ENCODE results near the gene TCHP.
A peak's percentile ranks its signal among the peaks of the same experiment; 100 is the strongest.
"Not testable (repeated sequence)": the region's sequence is repeated elsewhere in the genome, so short reads cannot be mapped to it uniquely, and the experiment has no call there.

TCHP gene

GRCh38 chr12:109879351-109880042 is 20.6 kb upstream of the TCHP start:
- DNase-seq (ENCODE audit: low read depth) = no peak

GRCh38 chr12:109880043-109880931 is 19.8 kb upstream of the TCHP start, which contains the start of gene GLTP:
Gene GLTP, minus strand, starts transcription at chr12:109880541. Its CDS starts 167 bp downstream, at chr12:109880374.
- peak; percentile 83 for DNase-seq (ENCODE audit: low read depth)

GRCh38 chr12:109880938-109881337 is 19.1 kb upstream of the TCHP start:
- no peak for DNase-seq (ENCODE audit: low read depth)

- no peak for DNase-seq (ENCODE audit: low read depth)
These were observed 18.3 kb upstream of the TCHP start for GRCh38 chr12:109881752-109882151.

- no peak for DNase-seq (ENCODE audit: low read depth)
These were observed 16.6 kb upstream of the TCHP start for GRCh38 chr12:109883461-109883860.

- no peak for DNase-seq (ENCODE audit: low read depth)
These were observed 14.5 kb upstream of the TCHP start for GRCh38 chr12:109885616-109886015.

GRCh38 chr12:109888179-109889020 is 11.7 kb upstream of the TCHP start:
- DNase-seq (ENCODE audit: low read depth) = no peak

GRCh38 chr12:109890620-109891170 is 9.4 kb upstream of the TCHP start:
- no peak for DNase-seq (ENCODE audit: low read depth)

GRCh38 chr12:109891731-109892130 is 8.3 kb upstream of the TCHP start:
- not testable (repeated sequence) for DNase-seq (ENCODE audit: low read depth)

GRCh38 chr12:109892165-109892715 is 7.8 kb upstream of the TCHP start:
- no peak for DNase-seq (ENCODE audit: low read depth)

- DNase-seq (ENCODE audit: low read depth) = no peak
These were observed 7.3 kb upstream of the TCHP start for GRCh38 chr12:109892748-109893147.

- DNase-seq (ENCODE audit: low read depth) = no peak
These were observed 6.6 kb upstream of the TCHP start for GRCh38 chr12:109893261-109893995.

- DNase-seq (ENCODE audit: low read depth) = no peak
These were observed 5.1 kb upstream of the TCHP start for GRCh38 chr12:109894939-109895338.

- DNase-seq (ENCODE audit: low read depth) = no peak
These were observed 3.9 kb upstream of the TCHP start for GRCh38 chr12:109896188-109896587.

GRCh38 chr12:109897029-109897428 is 3.0 kb upstream of the TCHP start:
- DNase-seq (ENCODE audit: low read depth) = no peak

- not testable (repeated sequence) for DNase-seq (ENCODE audit: low read depth)
These were observed 729 bp upstream of the TCHP start for GRCh38 chr12:109899345-109899744.

GRCh38 chr12:109900752-109901580 is 892 bp downstream of the TCHP start:
- no peak for DNase-seq (ENCODE audit: low read depth)

- no peak for DNase-seq (ENCODE audit: low read depth)
These were observed 2.9 kb downstream of the TCHP start for GRCh38 chr12:109902891-109903418.

- no peak for DNase-seq (ENCODE audit: low read depth)
These were observed 5.2 kb downstream of the TCHP start for GRCh38 chr12:109905301-109905700.

Measured in T follicular helper cell (primary cell).